IMR-90 (cell line): ENCODE data around the gene NPFFR2. TPM values are rescaled to one million over a fixed set of nuclear protein-coding genes. Genes with fewer than 3 reads are reported as not detected.
"Not testable (repeated sequence)": the region's sequence is repeated elsewhere in the genome, so short reads cannot be mapped to it uniquely, and the experiment has no call there.

Experiments used
- ATAC-seq: fragments of 200-7000 bp; cut with Tn5 transposase; 2 replicates; pipeline ENCODE4 v1.9.1; 2020; ENCODE audit warnings: low read depth, mild to moderate bottlenecking, moderate library complexity
- BruUV-seq: library from RNA; stranded (reverse); fragments of 400-500 nt; replicated peaks from 2 replicates; lab custom pipeline; 2021; lab: Mats Ljungman, UMichigan
- CTCF ChIA-PET: fragments of 300-600 bp; formaldehyde crosslinking; extraction: SDS; loops from one replicate; lab custom pipeline; 2021; ENCODE audit warnings: antibody characterized with exemption; lab: Yijun Ruan, JAX
- POLR2A ChIA-PET: fragments of 300-600 bp; sonication (Branson Sonifier 250); formaldehyde crosslinking; loops from one replicate; lab custom pipeline; 2022; ENCODE audit warnings: antibody characterized with exemption; ENCODE audit not compliant: unreplicated experiment; lab: Charles Lee
- DNase-seq: peaks from one replicate; pipeline ENCODE4 v3.0.0; 2013
- H2AFZ ChIP-seq: replicated peaks from 2 replicates; pipeline ENCODE3; 2013; ENCODE audit warnings: low read length, mild to moderate bottlenecking; ENCODE audit not compliant: poor library complexity
- H2AK5ac ChIP-seq: 2 replicates; pipeline ENCODE4 v1.6.1; 2013; ENCODE audit warnings: low read depth, low read length, inconsistent platforms
- H2AK9ac ChIP-seq: replicated peaks from 2 replicates; pipeline ENCODE3; 2013; ENCODE audit warnings: mild to moderate bottlenecking, low read depth, low read length, moderate library complexity; ENCODE audit not compliant: poor library complexity
- H2BK120ac ChIP-seq: 2 replicates; pipeline ENCODE4 v1.6.1; 2013; ENCODE audit warnings: low read depth, low read length, inconsistent platforms
- H2BK15ac ChIP-seq: 3 replicates; pipeline ENCODE4 v1.6.1; 2013; ENCODE audit warnings: low read depth, low read length, inconsistent platforms
- H2BK20ac ChIP-seq: 2 replicates; pipeline ENCODE4 v1.6.1; 2013; ENCODE audit warnings: low read depth, mild to moderate bottlenecking, inconsistent platforms, low read length, moderate library complexity
- H2BK5ac ChIP-seq: 2 replicates; pipeline ENCODE4 v1.6.1; 2013; ENCODE audit warnings: mild to moderate bottlenecking, low read depth, low read length, inconsistent platforms; ENCODE audit not compliant: poor library complexity, severe bottlenecking
- H3K14ac ChIP-seq: replicated peaks from 2 replicates; pipeline ENCODE4 v1.6.1; 2013; ENCODE audit warnings: low read depth, low read length, inconsistent platforms
- H3K18ac ChIP-seq: 2 replicates; pipeline ENCODE4 v1.6.1; 2013; ENCODE audit warnings: low read depth, low read length, control low read depth
- H3K23ac ChIP-seq: 2 replicates; pipeline ENCODE4 v1.6.1; 2013; ENCODE audit warnings: low read depth, low read length, inconsistent platforms
- H3K27ac ChIP-seq: 2 replicates; pipeline ENCODE4 v1.5.1; 2013; ENCODE audit warnings: mild to moderate bottlenecking, control low read depth, low read length; ENCODE audit not compliant: insufficient read depth
- H3K27me3 ChIP-seq: 2 replicates; pipeline ENCODE4 v1.6.1; 2013; ENCODE audit warnings: low read length; ENCODE audit not compliant: control insufficient read depth, insufficient read depth
- H3K36me3 ChIP-seq: 2 replicates; pipeline ENCODE4 v1.6.1; 2013; ENCODE audit warnings: low read length, mixed read lengths; ENCODE audit not compliant: control insufficient read depth, insufficient read depth
- H3K4ac ChIP-seq: 2 replicates; pipeline ENCODE4 v1.6.1; 2013; ENCODE audit warnings: low read depth, low read length, inconsistent platforms
- H3K4me1 ChIP-seq: 2 replicates; pipeline ENCODE4 v1.6.1; 2013; ENCODE audit warnings: low read length, mixed read lengths; ENCODE audit not compliant: control insufficient read depth, insufficient read depth
- H3K4me2 ChIP-seq: 2 replicates; pipeline ENCODE4 v1.6.1; 2013; ENCODE audit warnings: low read depth, mild to moderate bottlenecking, control low read depth, low read length, moderate library complexity
- H3K4me3 ChIP-seq: 2 replicates; pipeline ENCODE4 v1.5.1; 2013; ENCODE audit warnings: low read depth, mild to moderate bottlenecking, control low read depth, low read length, moderate library complexity; ENCODE audit not compliant: insufficient read depth
- H3K56ac ChIP-seq: 2 replicates; pipeline ENCODE4 v1.6.1; 2013; ENCODE audit warnings: low read length, inconsistent platforms; ENCODE audit not compliant: insufficient read depth; ENCODE audit errors: extremely low read depth
- H3K79me1 ChIP-seq, 2 experiments: 2 replicates each; pipeline ENCODE4 v1.6.1; 2013; ENCODE audit warnings: low read length in 2 of 2, inconsistent platforms in 1 of 2, low read depth in 1 of 2
- H3K9ac ChIP-seq: 2 replicates; pipeline ENCODE4 v1.6.1; 2013; ENCODE audit warnings: low read depth, low read length, control low read depth
- H3K9me1 ChIP-seq: 2 replicates; pipeline ENCODE4 v1.6.1; 2013; ENCODE audit warnings: low read length, inconsistent platforms; ENCODE audit not compliant: insufficient read depth
- H3K9me3 ChIP-seq: 2 replicates; pipeline ENCODE4 v1.6.1; 2013; ENCODE audit warnings: low read length; ENCODE audit not compliant: control insufficient read depth, insufficient read depth
- H4K20me1 ChIP-seq: 2 replicates; pipeline ENCODE4 v1.6.1; 2013; ENCODE audit warnings: low read length, inconsistent platforms; ENCODE audit not compliant: insufficient read depth
- H4K5ac ChIP-seq: 2 replicates; pipeline ENCODE4 v1.6.1; 2013; ENCODE audit warnings: mild to moderate bottlenecking, low read depth, low read length, control low read depth
- H4K8ac ChIP-seq, 2 experiments: 2 replicates each; pipeline ENCODE4 v1.6.1; 2013; ENCODE audit warnings: low read depth in 2 of 2, low read length in 2 of 2, control low read depth in 1 of 2, inconsistent platforms in 1 of 2
- H4K91ac ChIP-seq: 2 replicates; pipeline ENCODE4 v1.6.1; 2013; ENCODE audit warnings: low read depth, low read length, inconsistent platforms; ENCODE audit not compliant: insufficient read depth
- CEBPB ChIP-seq: IDR thresholded peaks from 2 replicates; pipeline ENCODE4 v1.6.1; 2012; ENCODE audit warnings: low read depth, low read length, improper control_type of control experiment
- NFE2L2 ChIP-seq: fragments of 150-350 bp; IDR thresholded peaks from 2 replicates; pipeline ENCODE4 v1.6.1; 2016; ENCODE audit warnings: low read depth, mild to moderate bottlenecking, low read length
- WGBS, 2 experiments: methylation state at CpG; one replicate each; pipeline versions ENCODE4 v1.1.5 to v1.1.7; 2013; ENCODE audit warnings: missing lambda C conversion rate in 2 of 2; ENCODE audit not compliant: insufficient read length in 1 of 2; ENCODE audit errors: extremely low coverage in 2 of 2; 5-methylcytosine and 5-hydroxymethylcytosine counted together
- dilution Hi-C: fragments of 300-500 bp; cut with HindIII; formaldehyde crosslinking; loops from one replicate; pipeline ENCODE4 v1.14.3; 2018; ENCODE audit warnings: low sequenced_read_pairs; ENCODE audit not compliant: unreplicated experiment
- in situ Hi-C: fragments of 300-500 bp; cut with MboI; formaldehyde crosslinking; loops from 3 replicates; pipeline ENCODE4 v1.14.3; 2019; ENCODE audit warnings: low sequenced_read_pairs, inconsistent platforms, mixed read lengths
- intact Hi-C: fragments of 100-400 bp; cut with micrococcal nuclease; formaldehyde crosslinking; loops from 2 replicates; pipeline ENCODE4 v1.10.0; 2022
- polyA plus RNA-seq, 3 experiments: library from polyadenylated mRNA; depleted of rRNA; stranded (reverse); fragments of >200 nt; gene quantifications; 2 replicates each; pipeline ENCODE4 v1.2.3, GENCODE V29; 2012; ENCODE audit warnings: low replicate concordance in 1 of 3
- total RNA-seq: library from RNA; depleted of rRNA; stranded (reverse); fragments of >200 nt; gene quantifications from 2 replicates; pipeline ENCODE4 v1.2.3, GENCODE V29; 2012

The NPFFR2 gene
- total and polyA plus RNA-seq, 2 of the 4 experiments (the other 2 are of a cell fraction) = not detected

- ChIA-PET CTCF (no interaction called here), POLR2A (no interaction called here)
- intact Hi-C loops = no loop called here
- Histone ChIP-seq H3K9me3 (no peaks in the 10 kb centered on the region), H4K91ac (no peak overlapping the region), H3K4me1 (no peaks in the 10 kb centered on the region), H3K18ac (no peak overlapping the region), H2BK120ac (no peak overlapping the region), H3K23ac (no peak overlapping the region), H3K4me2 (no peak overlapping the region), H3K79me1 (no peaks in the 10 kb centered on the region), H3K4ac (no peak overlapping the region), H2AK9ac (no peak overlapping the region), H3K14ac (no peak overlapping the region), H4K5ac (no peak overlapping the region), H3K9ac (no peak overlapping the region), H3K27ac (no peak overlapping the region), H4K8ac (no peak overlapping the region), H2BK5ac (no peak overlapping the region), H3K27me3 (no peaks in the 10 kb centered on the region), H3K9me1 (no peaks in the 10 kb centered on the region), H2AK5ac (no peak overlapping the region), H3K4me3 (no peak overlapping the region), H2BK20ac (no peak overlapping the region), H3K36me3 (no peaks in the 10 kb centered on the region), H4K20me1 (no peaks in the 10 kb centered on the region), H2BK15ac (no peak overlapping the region), H3K56ac (no peak overlapping the region), H2AFZ (no peak overlapping the region)
- ATAC-seq (no peak), DNase-seq (no peak)
- BruUV-seq = no TSS peak
- dilution Hi-C loops = no loop called here
- TF ChIP-seq NFE2L2 (no peak), CEBPB (no peak)
- in situ Hi-C loops = no loop called here
Measured at GRCh38 chr4:72152731-72153130, 120.9 kb downstream of the NPFFR2 start.

- H4K5ac ChIP-seq, H4K91ac ChIP-seq, H2BK15ac ChIP-seq, H3K4me1 ChIP-seq, H3K27me3 ChIP-seq, DNase-seq, H3K23ac ChIP-seq, H3K14ac ChIP-seq, intact Hi-C loops, H3K9ac ChIP-seq, H3K9me3 ChIP-seq, H4K8ac ChIP-seq, H2AFZ ChIP-seq, H3K4ac ChIP-seq, H3K36me3 ChIP-seq, H3K9me1 ChIP-seq, H3K4me2 ChIP-seq, H2AK9ac ChIP-seq, in situ Hi-C loops, H3K18ac ChIP-seq, dilution Hi-C loops, H2AK5ac ChIP-seq, H3K27ac ChIP-seq, BruUV-seq, POLR2A ChIA-PET, H2BK5ac ChIP-seq, H3K56ac ChIP-seq, H3K79me1 ChIP-seq, H2BK120ac ChIP-seq, H4K20me1 ChIP-seq, H2BK20ac ChIP-seq, ATAC-seq, H3K4me3 ChIP-seq, CTCF ChIA-PET: not testable (repeated sequence)
- WGBS, 2 experiments = no CpG with 5 or more reads among the region's 8 CpGs
Measured at GRCh38 chr4:72153634-72154033, 121.8 kb downstream of the NPFFR2 start.
